ENCODE measurements around the gene CMKLR1.

DNA sequence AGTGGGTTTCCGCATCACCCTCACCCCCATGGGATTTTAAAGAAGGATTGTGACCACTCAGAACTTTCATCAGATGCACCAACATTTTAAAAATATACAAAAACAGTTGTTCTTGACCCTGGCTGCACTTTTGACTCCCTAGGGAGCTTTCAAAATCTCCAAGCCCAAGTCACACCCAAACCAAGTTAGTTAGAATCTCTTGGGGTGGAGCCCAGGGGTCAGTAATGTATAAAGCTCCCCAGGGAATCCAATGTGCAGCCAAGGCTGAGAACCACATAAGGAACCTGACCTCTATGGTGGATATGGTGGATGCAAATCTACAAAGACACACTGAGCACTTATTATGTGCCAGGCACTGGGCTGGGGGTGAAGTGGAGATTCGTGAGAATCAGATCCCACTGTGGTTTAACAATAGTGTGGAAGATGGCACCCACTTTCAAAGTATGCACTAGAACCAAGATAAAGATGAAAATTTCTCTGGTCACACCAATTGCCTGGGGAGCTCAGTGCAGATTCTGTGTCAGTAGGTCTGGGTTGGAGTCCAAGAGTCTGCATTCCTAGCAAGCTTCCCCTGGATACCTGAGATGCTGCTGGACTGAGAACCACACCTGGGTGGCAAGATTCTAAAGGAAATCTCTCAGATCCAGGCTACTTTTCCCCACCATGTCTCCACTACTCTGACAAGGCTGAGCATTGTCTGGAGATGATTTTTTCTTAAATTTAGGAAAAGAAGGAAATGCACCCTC, 18.9 kb upstream of the CMKLR1 start:
- TF ChIP-seq, protein P1, sequence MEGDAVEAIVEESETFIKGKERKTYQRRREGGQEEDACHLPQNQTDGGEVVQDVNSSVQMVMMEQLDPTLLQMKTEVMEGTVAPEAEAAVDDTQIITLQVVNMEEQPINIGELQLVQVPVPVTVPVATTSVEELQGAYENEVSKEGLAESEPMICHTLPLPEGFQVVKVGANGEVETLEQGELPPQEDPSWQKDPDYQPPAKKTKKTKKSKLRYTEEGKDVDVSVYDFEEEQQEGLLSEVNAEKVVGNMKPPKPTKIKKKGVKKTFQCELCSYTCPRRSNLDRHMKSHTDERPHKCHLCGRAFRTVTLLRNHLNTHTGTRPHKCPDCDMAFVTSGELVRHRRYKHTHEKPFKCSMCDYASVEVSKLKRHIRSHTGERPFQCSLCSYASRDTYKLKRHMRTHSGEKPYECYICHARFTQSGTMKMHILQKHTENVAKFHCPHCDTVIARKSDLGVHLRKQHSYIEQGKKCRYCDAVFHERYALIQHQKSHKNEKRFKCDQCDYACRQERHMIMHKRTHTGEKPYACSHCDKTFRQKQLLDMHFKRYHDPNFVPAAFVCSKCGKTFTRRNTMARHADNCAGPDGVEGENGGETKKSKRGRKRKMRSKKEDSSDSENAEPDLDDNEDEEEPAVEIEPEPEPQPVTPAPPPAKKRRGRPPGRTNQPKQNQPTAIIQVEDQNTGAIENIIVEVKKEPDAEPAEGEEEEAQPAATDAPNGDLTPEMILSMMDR (IDR thresholded peaks at IDR 0.05; ENCODE audit: insufficient read depth, low read length): no peak
- no peak for TF ChIP-seq POLR2AphosphoS5 (IDR thresholded peaks at IDR 0.05; ENCODE audit: low read depth)
- TF ChIP-seq, protein P2, sequence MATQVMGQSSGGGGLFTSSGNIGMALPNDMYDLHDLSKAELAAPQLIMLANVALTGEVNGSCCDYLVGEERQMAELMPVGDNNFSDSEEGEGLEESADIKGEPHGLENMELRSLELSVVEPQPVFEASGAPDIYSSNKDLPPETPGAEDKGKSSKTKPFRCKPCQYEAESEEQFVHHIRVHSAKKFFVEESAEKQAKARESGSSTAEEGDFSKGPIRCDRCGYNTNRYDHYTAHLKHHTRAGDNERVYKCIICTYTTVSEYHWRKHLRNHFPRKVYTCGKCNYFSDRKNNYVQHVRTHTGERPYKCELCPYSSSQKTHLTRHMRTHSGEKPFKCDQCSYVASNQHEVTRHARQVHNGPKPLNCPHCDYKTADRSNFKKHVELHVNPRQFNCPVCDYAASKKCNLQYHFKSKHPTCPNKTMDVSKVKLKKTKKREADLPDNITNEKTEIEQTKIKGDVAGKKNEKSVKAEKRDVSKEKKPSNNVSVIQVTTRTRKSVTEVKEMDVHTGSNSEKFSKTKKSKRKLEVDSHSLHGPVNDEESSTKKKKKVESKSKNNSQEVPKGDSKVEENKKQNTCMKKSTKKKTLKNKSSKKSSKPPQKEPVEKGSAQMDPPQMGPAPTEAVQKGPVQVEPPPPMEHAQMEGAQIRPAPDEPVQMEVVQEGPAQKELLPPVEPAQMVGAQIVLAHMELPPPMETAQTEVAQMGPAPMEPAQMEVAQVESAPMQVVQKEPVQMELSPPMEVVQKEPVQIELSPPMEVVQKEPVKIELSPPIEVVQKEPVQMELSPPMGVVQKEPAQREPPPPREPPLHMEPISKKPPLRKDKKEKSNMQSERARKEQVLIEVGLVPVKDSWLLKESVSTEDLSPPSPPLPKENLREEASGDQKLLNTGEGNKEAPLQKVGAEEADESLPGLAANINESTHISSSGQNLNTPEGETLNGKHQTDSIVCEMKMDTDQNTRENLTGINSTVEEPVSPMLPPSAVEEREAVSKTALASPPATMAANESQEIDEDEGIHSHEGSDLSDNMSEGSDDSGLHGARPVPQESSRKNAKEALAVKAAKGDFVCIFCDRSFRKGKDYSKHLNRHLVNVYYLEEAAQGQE (IDR thresholded peaks at IDR 0.05; ENCODE audit: insufficient replicate concordance, low read depth): no peak
- no peak for TF ChIP-seq GABPA (IDR thresholded peaks at IDR 0.05; ENCODE audit: low read depth)
